GM12878 (cell line): Measurements from ENCODE around the gene GRAMD1B. TPM values are rescaled to one million over a fixed set of nuclear protein-coding genes. Genes with fewer than 3 reads are reported as not detected.

Source experiments
- BMI1 ChIP-seq: fragments of 450-650 bp; IDR thresholded peaks from 2 replicates; pipeline ENCODE4 v1.6.1; 2016; ENCODE audit warnings: mild to moderate bottlenecking, moderate library complexity, borderline replicate concordance
- CBFB ChIP-seq: IDR thresholded peaks from 2 replicates; pipeline ENCODE4 v1.6.1; 2016; ENCODE audit warnings: antibody characterized with exemption, low read depth
- EGR1 ChIP-seq, 2 experiments: IDR thresholded peaks; 1 replicate in 1 of 2; 2 replicates in 1 of 2; pipeline ENCODE4 v1.6.1; 2011 to 2012; ENCODE audit warnings: low read depth in 2 of 2, low read length in 2 of 2, borderline replicate concordance in 1 of 2, mild to moderate bottlenecking in 1 of 2, moderate library complexity in 1 of 2
- ESRRA ChIP-seq: IDR thresholded peaks from 2 replicates; pipeline ENCODE4 v1.6.1; 2012; ENCODE audit warnings: mild to moderate bottlenecking, low read length, improper control_type of control experiment
- FOS ChIP-seq: IDR thresholded peaks from 3 replicates; pipeline ENCODE4 v1.6.1; 2011; ENCODE audit warnings: borderline replicate concordance; ENCODE audit not compliant: insufficient read length; ENCODE audit errors: extremely low read depth
- HDAC2 ChIP-seq: fragments of 200-600 bp; sonication (generic); IDR thresholded peaks from 2 replicates; pipeline ENCODE4 v1.6.1; 2017
- HDGF ChIP-seq: fragments of 450-650 bp; IDR thresholded peaks from 2 replicates; pipeline ENCODE4 v1.6.1; 2016; ENCODE audit warnings: antibody characterized with exemption
- IKZF1 ChIP-seq: fragments of 450-650 bp; conservative IDR thresholded peaks from 2 replicates; pipeline ENCODE4 v1.6.1; 2017; ENCODE audit warnings: antibody characterized with exemption, mild to moderate bottlenecking
- IRF5 ChIP-seq: fragments of 450-650 bp; IDR thresholded peaks from 2 replicates; pipeline ENCODE4 v1.6.1; 2017; ENCODE audit warnings: borderline replicate concordance
- NKRF ChIP-seq: fragments of 450-650 bp; conservative IDR thresholded peaks from 2 replicates; pipeline ENCODE4 v1.6.1; 2017; ENCODE audit warnings: mild to moderate bottlenecking, moderate library complexity
- NR2C2 ChIP-seq: IDR thresholded peaks from 2 replicates; pipeline ENCODE4 v1.6.1; 2011; ENCODE audit warnings: borderline replicate concordance, low read depth; ENCODE audit not compliant: control insufficient read depth, insufficient read length
- NRF1 ChIP-seq: conservative IDR thresholded peaks from 2 replicates; pipeline ENCODE4 v1.6.1; 2011; ENCODE audit warnings: mild to moderate bottlenecking, low read depth, low read length, improper control_type of control experiment
- PAX5 ChIP-seq: IDR thresholded peaks from 2 replicates; pipeline ENCODE4 v1.6.1; 2011; ENCODE audit warnings: low read depth, low read length, borderline replicate concordance
- PKNOX1 ChIP-seq: fragments of 450-650 bp; IDR thresholded peaks from 2 replicates; pipeline ENCODE4 v1.6.1; 2016; ENCODE audit warnings: mild to moderate bottlenecking
- POLR2A ChIP-seq: IDR thresholded peaks from 2 replicates; pipeline ENCODE4 v1.6.1; 2011; ENCODE audit warnings: low read depth, mild to moderate bottlenecking, low read length
- RB1 ChIP-seq: fragments of 450-650 bp; formaldehyde crosslinking; IDR thresholded peaks from 2 replicates; pipeline ENCODE4 v1.6.1; 2017; ENCODE audit warnings: mild to moderate bottlenecking, borderline replicate concordance
- SIX5 ChIP-seq: IDR thresholded peaks from 2 replicates; pipeline ENCODE4 v1.6.1; 2011; ENCODE audit warnings: mild to moderate bottlenecking, low read depth, low read length, moderate library complexity; ENCODE audit not compliant: severe bottlenecking
- SMAD5 ChIP-seq: IDR thresholded peaks from 2 replicates; pipeline ENCODE4 v1.6.1; 2016; ENCODE audit warnings: antibody characterized with exemption, low read depth
- STAT3 ChIP-seq: IDR thresholded peaks from 2 replicates; pipeline ENCODE4 v1.6.1; 2011; ENCODE audit warnings: low read depth, low read length, improper control_type of control experiment
- TAF1 ChIP-seq: IDR thresholded peaks from 2 replicates; pipeline ENCODE4 v1.6.1; 2011; ENCODE audit warnings: mild to moderate bottlenecking, low read depth, low read length, borderline replicate concordance
- YY1 ChIP-seq: IDR thresholded peaks from 2 replicates; pipeline ENCODE4 v1.6.1; 2011; ENCODE audit warnings: low read depth, mild to moderate bottlenecking, low read length
- ZBTB40 ChIP-seq: fragments of 450-650 bp; IDR thresholded peaks from 2 replicates; pipeline ENCODE4 v1.6.1; 2016; ENCODE audit warnings: mild to moderate bottlenecking, moderate library complexity, borderline replicate concordance
- polyA plus RNA-seq, 11 experiments: library from polyadenylated mRNA; depleted of rRNA in 4 of 11; unstranded in 6 of 11; stranded (reverse) in 5 of 11; fragments of >200 nt; fragmentation: Nextera tagmentation in 4 of 11; fragmentation: Illumina TruSeq in 1 of 11; extraction: Ambion mirVana in 4 of 11; extraction: Trizol in 1 of 11; gene quantifications; 1 replicate in 1 of 11; 2 replicates in 10 of 11; pipeline versions ENCODE4 v1.2.1 to v1.2.3, GENCODE V29; 2011 to 2016; ENCODE audit warnings: inconsistent platforms in 2 of 11, missing spikeins in 2 of 11, low read depth in 1 of 11
- total RNA-seq, 4 experiments: library from RNA; depleted of rRNA in 3 of 4; stranded (reverse); fragments of >200 nt in 3 of 4; fragmentation: Illumina TruSeq in 1 of 4; extraction: Trizol in 1 of 4; gene quantifications; 2 replicates each; pipeline versions ENCODE4 v1.2.1 to v1.2.3, GENCODE V29; 2013 to 2021
- TF ChIP-seq, protein P1 (sequence below): IDR thresholded peaks from 2 replicates; pipeline ENCODE4 v1.6.1; 2012; ENCODE audit warnings: low read length, inconsistent platforms

GRAMD1B gene
- total and polyA plus RNA-seq, 10 of the 15 experiments (the other 5 are each of a cell fraction or from before 2014, with no cell fraction given), result 1.9 to 49.1 (median 26.9) TPM

GRCh38 chr11:123484448-123484847 lies 54.4 kb downstream of the GRAMD1B start (continued):
- TF ChIP-seq, protein P1, sequence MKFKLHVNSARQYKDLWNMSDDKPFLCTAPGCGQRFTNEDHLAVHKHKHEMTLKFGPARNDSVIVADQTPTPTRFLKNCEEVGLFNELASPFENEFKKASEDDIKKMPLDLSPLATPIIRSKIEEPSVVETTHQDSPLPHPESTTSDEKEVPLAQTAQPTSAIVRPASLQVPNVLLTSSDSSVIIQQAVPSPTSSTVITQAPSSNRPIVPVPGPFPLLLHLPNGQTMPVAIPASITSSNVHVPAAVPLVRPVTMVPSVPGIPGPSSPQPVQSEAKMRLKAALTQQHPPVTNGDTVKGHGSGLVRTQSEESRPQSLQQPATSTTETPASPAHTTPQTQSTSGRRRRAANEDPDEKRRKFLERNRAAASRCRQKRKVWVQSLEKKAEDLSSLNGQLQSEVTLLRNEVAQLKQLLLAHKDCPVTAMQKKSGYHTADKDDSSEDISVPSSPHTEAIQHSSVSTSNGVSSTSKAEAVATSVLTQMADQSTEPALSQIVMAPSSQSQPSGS, result peak; percentile 74; the same call in 1 of the 2 replicates
- TF ChIP-seq PAX5 (peak; percentile 84), EGR1 (IDR thresholded peaks at IDR 0.05; ENCODE audit: borderline replicate concordance in 1 of 2, low read depth in 2 of 2, low read length in 2 of 2) (0 out of 3 replicates have a peak, but pooled peaks of 1 of the 2 experiments have one; percentile 7), NKRF (no peak), ZBTB40 (no peak), CBFB (peak; percentile 97), BMI1 (no peak), HDGF (no peak), TAF1 (no peak), ESRRA (no peak), NR2C2 (no peak), SIX5 (no peak), IRF5 (no peak), NRF1 (no peak), PKNOX1 (no peak), IKZF1 (no peak), SMAD5 (no peak), FOS (no peak), HDAC2 (no peak), RB1 (no peak), POLR2A (no peak), STAT3 (no peak), YY1 (no peak)
